OCI-LY1 (cell line): ENCODE measurements around the gene ETNK2.
"Not testable (repeated sequence)": the region's sequence is repeated elsewhere in the genome, so short reads cannot be mapped to it uniquely, and the experiment has no call there.

Experiments used
- H2AFZ ChIP-seq: fragments of 200-600 bp; sonication (generic), shearing (Covaris generic); 2 replicates; pipeline ENCODE4 v1.6.0; 2014; ENCODE audit warnings: antibody characterized with exemption, mild to moderate bottlenecking, low read length
- H3F3A ChIP-seq: fragments of 200-600 bp; sonication (generic), shearing (Covaris generic); 2 replicates; pipeline ENCODE4 v1.6.0; 2014; ENCODE audit warnings: mild to moderate bottlenecking, antibody characterized with exemption, low read length, moderate library complexity; ENCODE audit not compliant: insufficient read depth
- H3K27ac ChIP-seq: fragments of 200-600 bp; sonication (generic); 2 replicates; pipeline ENCODE4 v1.5.1; 2014; ENCODE audit warnings: low read length, mixed run types, mild to moderate bottlenecking, low read depth; ENCODE audit not compliant: poor library complexity, severe bottlenecking
- H3K27me3 ChIP-seq: fragments of 200-600 bp; sonication (generic); 2 replicates; pipeline ENCODE4 v1.6.0; 2014; ENCODE audit warnings: antibody characterized with exemption, mild to moderate bottlenecking, low read length, moderate library complexity; ENCODE audit not compliant: insufficient read depth
- H3K36me3 ChIP-seq: fragments of 200-600 bp; sonication (generic); 2 replicates; pipeline ENCODE4 v1.6.1; 2014; ENCODE audit warnings: mild to moderate bottlenecking, antibody characterized with exemption, low read length, moderate library complexity, mixed read lengths; ENCODE audit not compliant: insufficient read depth
- H3K4me1 ChIP-seq: fragments of 200-600 bp; sonication (generic); 2 replicates; pipeline ENCODE4 v1.5.1; 2014; ENCODE audit warnings: mild to moderate bottlenecking, low read length, moderate library complexity; ENCODE audit not compliant: insufficient read depth, severe bottlenecking
- H3K4me2 ChIP-seq: fragments of 200-600 bp; sonication (generic), shearing (Covaris generic); 2 replicates; pipeline ENCODE4 v1.6.1; 2014; ENCODE audit warnings: low read length
- H3K4me3 ChIP-seq: fragments of 200-600 bp; sonication (generic); 2 replicates; pipeline ENCODE4 v1.5.1; 2014; ENCODE audit warnings: low read length, low read depth, mild to moderate bottlenecking, mixed read lengths; ENCODE audit not compliant: poor library complexity, severe bottlenecking
- H3K79me2 ChIP-seq: fragments of 200-600 bp; shearing (Covaris generic); 2 replicates; pipeline ENCODE4 v1.6.1; 2016; ENCODE audit warnings: mixed run types, low read length, mixed read lengths; ENCODE audit not compliant: insufficient read depth
- H3K9ac ChIP-seq: fragments of 200-600 bp; sonication (generic), shearing (Covaris generic); 2 replicates; pipeline ENCODE4 v1.6.1; 2014; ENCODE audit warnings: mild to moderate bottlenecking, low read length, mixed read lengths
- H3K9me2 ChIP-seq: fragments of 200-600 bp; sonication (generic), shearing (Covaris generic); 2 replicates; pipeline ENCODE4 v1.6.1; 2014; ENCODE audit warnings: low read depth, mild to moderate bottlenecking, low read length, mixed read lengths
- H3K9me3 ChIP-seq: fragments of 200-600 bp; shearing (Covaris generic); 2 replicates; pipeline ENCODE4 v1.6.1; 2014; ENCODE audit warnings: low read length, mixed read lengths
- H4K20me1 ChIP-seq: fragments of 200-600 bp; sonication (generic), shearing (Covaris generic); 2 replicates; pipeline ENCODE4 v1.6.0; 2016; ENCODE audit warnings: mild to moderate bottlenecking, low read length; ENCODE audit not compliant: insufficient read depth
- EZH2 ChIP-seq: fragments of 200-600 bp; sonication (generic), shearing (Covaris generic); IDR thresholded peaks from 2 replicates; pipeline ENCODE4 v1.8.0; 2017; ENCODE audit warnings: borderline replicate concordance, mixed run types, mild to moderate bottlenecking, antibody characterized with exemption, low read length, moderate library complexity, mixed read lengths
- TF ChIP-seq, protein P1 (sequence below): fragments of 200-600 bp; sonication (generic), shearing (Covaris generic); IDR thresholded peaks from 2 replicates; pipeline ENCODE4 v1.5.1; 2017; ENCODE audit warnings: mild to moderate bottlenecking, antibody characterized with exemption, low read length, moderate library complexity, mixed read lengths

Gene ETNK2

GRCh38 chr1:204091787-204092312 is 60.0 kb downstream of the ETNK2 start:
- no peaks in the 10 kb centered on the region for H3K9me3 ChIP-seq
- no peak overlapping the region for H3K27ac ChIP-seq
- no peak overlapping the region for H3K4me2 ChIP-seq
- H3K79me2 ChIP-seq = no peaks in the 10 kb centered on the region
- H3K4me3 ChIP-seq = no peak overlapping the region
- H3K9ac ChIP-seq = no peak overlapping the region
- H3K4me1 ChIP-seq = no peaks in the 10 kb centered on the region
- no peaks in the 10 kb centered on the region for H3K9me2 ChIP-seq
- no peak overlapping the region for H2AFZ ChIP-seq
- 0 out of 2 replicates have a peak, but pooled peaks cover 3% of the 10 kb centered on the region for H3K27me3 ChIP-seq
- H3K36me3 ChIP-seq = no peaks in the 10 kb centered on the region
- H3F3A ChIP-seq = no peaks in the 10 kb centered on the region
- no peaks in the 10 kb centered on the region for H4K20me1 ChIP-seq
- TF ChIP-seq, protein P1, sequence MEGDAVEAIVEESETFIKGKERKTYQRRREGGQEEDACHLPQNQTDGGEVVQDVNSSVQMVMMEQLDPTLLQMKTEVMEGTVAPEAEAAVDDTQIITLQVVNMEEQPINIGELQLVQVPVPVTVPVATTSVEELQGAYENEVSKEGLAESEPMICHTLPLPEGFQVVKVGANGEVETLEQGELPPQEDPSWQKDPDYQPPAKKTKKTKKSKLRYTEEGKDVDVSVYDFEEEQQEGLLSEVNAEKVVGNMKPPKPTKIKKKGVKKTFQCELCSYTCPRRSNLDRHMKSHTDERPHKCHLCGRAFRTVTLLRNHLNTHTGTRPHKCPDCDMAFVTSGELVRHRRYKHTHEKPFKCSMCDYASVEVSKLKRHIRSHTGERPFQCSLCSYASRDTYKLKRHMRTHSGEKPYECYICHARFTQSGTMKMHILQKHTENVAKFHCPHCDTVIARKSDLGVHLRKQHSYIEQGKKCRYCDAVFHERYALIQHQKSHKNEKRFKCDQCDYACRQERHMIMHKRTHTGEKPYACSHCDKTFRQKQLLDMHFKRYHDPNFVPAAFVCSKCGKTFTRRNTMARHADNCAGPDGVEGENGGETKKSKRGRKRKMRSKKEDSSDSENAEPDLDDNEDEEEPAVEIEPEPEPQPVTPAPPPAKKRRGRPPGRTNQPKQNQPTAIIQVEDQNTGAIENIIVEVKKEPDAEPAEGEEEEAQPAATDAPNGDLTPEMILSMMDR = no peak
- TF ChIP-seq EZH2 = no peak

DNA sequence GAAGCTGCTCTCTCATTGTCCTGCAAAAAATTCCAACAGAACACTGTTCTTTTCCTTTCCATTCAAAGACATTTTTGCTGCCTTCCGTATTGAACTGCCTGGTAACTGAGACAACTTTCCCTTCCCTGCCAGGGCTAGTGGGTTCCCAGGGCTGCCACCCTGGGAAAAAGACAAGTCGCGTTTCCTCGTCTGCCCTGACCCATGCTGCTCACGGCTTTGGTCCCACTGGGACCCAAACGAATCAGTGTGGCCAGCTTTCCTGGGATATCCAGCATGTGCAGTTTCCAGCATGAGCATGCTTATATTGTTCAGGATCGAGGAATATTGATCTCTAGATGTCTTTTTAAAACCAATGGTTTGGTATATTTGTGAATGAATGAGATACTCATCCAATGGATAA is 60.8 kb downstream of the ETNK2 start:
- Histone ChIP-seq H3K36me3 (no peaks in the 10 kb centered on the region), H2AFZ (no peak overlapping the region), H3F3A (no peaks in the 10 kb centered on the region), H3K4me1 (no peaks in the 10 kb centered on the region), H3K9ac (no peak overlapping the region), H3K27ac (no peak overlapping the region), H3K9me3 (no peaks in the 10 kb centered on the region), H3K4me2 (no peak overlapping the region), H3K27me3 (0 out of 2 replicates have a peak, but pooled peaks cover 3% of the 10 kb centered on the region), H4K20me1 (no peaks in the 10 kb centered on the region), H3K9me2 (no peaks in the 10 kb centered on the region), H3K4me3 (no peak overlapping the region), H3K79me2 (no peaks in the 10 kb centered on the region)
- TF ChIP-seq EZH2 = no peak
- TF ChIP-seq, protein P1 = no peak

DNA sequence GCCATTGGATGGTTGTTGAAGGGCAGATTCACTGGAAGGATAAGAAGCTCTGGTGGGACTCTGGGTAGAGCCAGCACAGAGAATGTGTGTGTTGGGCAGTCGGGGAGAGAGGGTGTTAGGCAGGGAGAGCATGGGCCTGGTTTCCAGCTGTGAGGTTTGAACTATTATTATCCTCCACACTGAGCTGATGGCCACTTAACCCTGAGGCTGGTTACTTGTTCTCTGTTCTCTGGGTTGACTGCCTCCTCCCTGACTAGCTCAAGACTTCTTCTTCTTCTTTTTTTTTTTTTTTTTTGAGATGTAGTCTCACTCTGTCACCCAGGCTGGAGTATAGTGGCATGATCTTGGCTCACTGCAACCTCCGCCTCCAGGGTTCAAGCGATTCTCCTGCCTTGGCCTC is 61.7 kb downstream of the ETNK2 start:
- not testable (repeated sequence) for H2AFZ ChIP-seq, H3K4me1 ChIP-seq, H3K9me2 ChIP-seq, H3K79me2 ChIP-seq, H3K27me3 ChIP-seq, H3K4me2 ChIP-seq, H3K4me3 ChIP-seq, H3K36me3 ChIP-seq, H3K9ac ChIP-seq, H4K20me1 ChIP-seq, H3K9me3 ChIP-seq, H3K27ac ChIP-seq, H3F3A ChIP-seq

DNA sequence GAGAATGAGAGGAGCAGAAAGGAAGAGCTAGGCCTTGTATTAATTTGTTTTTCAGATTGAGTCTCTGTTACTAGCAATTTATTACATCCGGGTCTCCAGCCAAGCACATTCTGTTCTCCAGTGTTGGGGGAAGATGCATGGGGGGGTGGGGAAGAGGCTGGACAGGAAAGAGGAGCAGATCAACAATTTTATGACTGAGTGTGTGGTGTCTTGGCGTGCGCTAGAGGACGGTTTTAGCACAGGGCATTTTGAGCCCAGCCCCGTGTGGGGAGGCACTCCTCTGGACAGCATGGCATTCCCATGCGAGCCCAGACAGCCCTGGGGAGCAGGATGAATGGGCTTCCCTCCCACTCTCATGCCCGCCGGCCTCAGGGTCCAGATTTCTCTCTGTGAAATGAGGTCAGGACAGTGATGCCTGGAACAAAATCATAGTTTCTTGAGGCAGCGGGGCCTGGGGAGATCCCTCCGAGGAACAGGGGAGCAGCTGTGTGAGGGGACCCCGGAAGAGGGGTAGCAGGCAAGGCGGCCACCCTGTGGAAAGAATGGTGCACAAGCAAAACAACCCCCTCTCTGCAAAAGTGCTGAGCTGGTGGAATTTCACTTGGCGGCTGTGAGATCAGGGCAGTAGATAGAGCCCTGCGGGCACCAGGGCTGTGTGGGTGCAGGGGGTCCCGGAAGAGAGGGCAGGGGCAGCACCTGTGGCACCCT is 62.6 kb downstream of the ETNK2 start:
- no peak for TF ChIP-seq EZH2
- TF ChIP-seq, protein P1 = no peak
- Histone ChIP-seq H3K4me3 (no peak overlapping the region), H3K9me2 (no peaks in the 10 kb centered on the region), H3K4me1 (no peaks in the 10 kb centered on the region), H3K27me3 (peaks cover 4% of the 10 kb centered on the region; the same call in 1 of the 2 replicates), H3K4me2 (no peak overlapping the region), H3K36me3 (no peaks in the 10 kb centered on the region), H3K27ac (no peak overlapping the region), H3F3A (no peaks in the 10 kb centered on the region), H3K79me2 (no peaks in the 10 kb centered on the region), H3K9me3 (no peaks in the 10 kb centered on the region), H2AFZ (no peak overlapping the region), H3K9ac (no peak overlapping the region), H4K20me1 (no peaks in the 10 kb centered on the region)
